ENCODE measurements around the gene ABHD6.

The ABHD6 gene

GRCh38 chr3:58307639-58308215 lies 70.1 kb downstream of the ABHD6 start:
- H3K9me2 ChIP-seq (replicated peaks; ENCODE audit: control insufficient read depth, low read length), result no peaks in the 10 kb centered on the region
- no peaks in the 10 kb centered on the region for H3K27me3 ChIP-seq (ENCODE audit: control insufficient read depth, low read length)
- peak overlapping the region; percentile 74 for H3K27ac ChIP-seq (ENCODE audit: low read depth, low read length)
- H3K4me2 ChIP-seq (ENCODE audit: low read length), result peak overlapping the region; percentile 97
- H3K4me1 ChIP-seq (ENCODE audit: control insufficient read depth, low read length), result peaks cover 21% of the 10 kb centered on the region
- peaks cover 18% of the 10 kb centered on the region for H4K20me1 ChIP-seq (ENCODE audit: control insufficient read depth, insufficient read depth, low read depth, low read length)
- H3K4me3 ChIP-seq (ENCODE audit: low read length), result peak overlapping the region; percentile 88
- no peaks in the 10 kb centered on the region for H3K9me3 ChIP-seq (ENCODE audit: control insufficient read depth, insufficient read depth, low read length)
- H3F3A ChIP-seq (ENCODE audit: control insufficient read depth, insufficient read depth), result no peaks in the 10 kb centered on the region
- peaks cover 51% of the 10 kb centered on the region for H3K36me3 ChIP-seq (ENCODE audit: control insufficient read depth, low read length)
- TF ChIP-seq EZH2phosphoT487 (IDR thresholded peaks at IDR 0.05; ENCODE audit: borderline replicate concordance, low read length), result no peak
- TF ChIP-seq CTCF (IDR thresholded peaks at IDR 0.05; ENCODE audit: low read depth, low read length, poor library complexity, severe bottlenecking), result peak; percentile 82
- H3K79me2 ChIP-seq (ENCODE audit: control insufficient read depth, low read length), result peaks cover 61% of the 10 kb centered on the region

- H3K36me3 ChIP-seq (ENCODE audit: control insufficient read depth, low read length), result peaks cover 60% of the 10 kb centered on the region
- H3K79me2 ChIP-seq (ENCODE audit: control insufficient read depth, low read length), result peaks cover 66% of the 10 kb centered on the region
- no peak overlapping the region for H3K27ac ChIP-seq (ENCODE audit: low read depth, low read length)
Observed at GRCh38 chr3:58308728-58309127, 71.1 kb downstream of the ABHD6 start.

GRCh38 chr3:58317811-58318210 lies 80.2 kb downstream of the ABHD6 start:
- Histone ChIP-seq H3K79me2 (ENCODE audit: control insufficient read depth, low read length) (peaks cover 40% of the 10 kb centered on the region), H3K9me2 (replicated peaks; ENCODE audit: control insufficient read depth, low read length) (no peaks in the 10 kb centered on the region), H3F3A (ENCODE audit: control insufficient read depth, insufficient read depth) (peaks cover 26% of the 10 kb centered on the region), H3K4me2 (ENCODE audit: low read length) (no peak overlapping the region), H3K27me3 (ENCODE audit: control insufficient read depth, low read length) (no peaks in the 10 kb centered on the region), H3K4me3 (ENCODE audit: low read length) (no peak overlapping the region), H3K4me1 (ENCODE audit: control insufficient read depth, low read length) (peaks cover 12% of the 10 kb centered on the region), H3K36me3 (ENCODE audit: control insufficient read depth, low read length) (peaks cover 73% of the 10 kb centered on the region), H3K27ac (ENCODE audit: low read depth, low read length) (no peak overlapping the region), H3K9me3 (ENCODE audit: control insufficient read depth, insufficient read depth, low read length) (no peaks in the 10 kb centered on the region), H4K20me1 (ENCODE audit: control insufficient read depth, insufficient read depth, low read depth, low read length) (no peaks in the 10 kb centered on the region)
- TF ChIP-seq CTCF (IDR thresholded peaks at IDR 0.05; ENCODE audit: low read depth, low read length, poor library complexity, severe bottlenecking) (no peak), EZH2phosphoT487 (IDR thresholded peaks at IDR 0.05; ENCODE audit: borderline replicate concordance, low read length) (no peak)

More at GRCh38 chr3:58308728-58309127, 71.1 kb downstream of the ABHD6 start:
- TF ChIP-seq EZH2phosphoT487 (IDR thresholded peaks at IDR 0.05; ENCODE audit: borderline replicate concordance, low read length), result no peak
- TF ChIP-seq CTCF (IDR thresholded peaks at IDR 0.05; ENCODE audit: low read depth, low read length, poor library complexity, severe bottlenecking), result no peak
- Histone ChIP-seq H3K9me3 (ENCODE audit: control insufficient read depth, insufficient read depth, low read length) (no peaks in the 10 kb centered on the region), H3K9me2 (replicated peaks; ENCODE audit: control insufficient read depth, low read length) (no peaks in the 10 kb centered on the region), H4K20me1 (ENCODE audit: control insufficient read depth, insufficient read depth, low read depth, low read length) (peaks cover 18% of the 10 kb centered on the region), H3K4me2 (ENCODE audit: low read length) (peak overlapping the region; percentile 97), H3K4me3 (ENCODE audit: low read length) (peak overlapping the region; percentile 2; the same call in 1 of the 2 replicates), H3K4me1 (ENCODE audit: control insufficient read depth, low read length) (peaks cover 21% of the 10 kb centered on the region), H3F3A (ENCODE audit: control insufficient read depth, insufficient read depth) (no peaks in the 10 kb centered on the region), H3K27me3 (ENCODE audit: control insufficient read depth, low read length) (no peaks in the 10 kb centered on the region)

Measured in DOHH2 (cell line).